Gastroesophageal sphincter (tissue), 3 donors: ENCODE measurements around the gene VSTM2L.

Source experiments
- CTCF ChIP-seq, 4 experiments: fragments of 200-600 bp in 2 of 4; fragments of 450-650 bp in 2 of 4; sonication (generic) in 1 of 4; IDR thresholded peaks; one replicate each; pipeline ENCODE4 v1.5.1; 2017 to 2019; ENCODE audit warnings: antibody characterized with exemption in 4 of 4, mild to moderate bottlenecking in 2 of 4, moderate library complexity in 2 of 4
- POLR2AphosphoS5 ChIP-seq: sonication (generic); formaldehyde crosslinking; IDR thresholded peaks from one replicate; pipeline ENCODE4 v1.6.1; 2017; ENCODE audit warnings: antibody characterized with exemption

GRCh38 chr20:37972256-37973058, 69.5 kb downstream of the VSTM2L start:
- TF ChIP-seq POLR2AphosphoS5 (no peak), CTCF (IDR thresholded peaks at IDR 0.05) (no peak)
